Heart left ventricle (tissue), 13 donors: ENCODE results near the gene LY6G5B.

Experiments used
- POLR2A ChIP-seq, 2 donors: fragments of 450-650 bp; IDR thresholded peaks; one replicate each; pipeline ENCODE4 v1.6.1; 2017; ENCODE audit warnings: antibody characterized with exemption in 2 of 2, mild to moderate bottlenecking in 2 of 2, moderate library complexity in 2 of 2
- TF ChIP-seq, protein P1 (sequence below), 12 donors: fragments of 200-600 bp; sonication (generic) in 4 of 12; IDR thresholded peaks; one replicate each; pipeline versions ENCODE4 v1.5.0 to v1.8.0; 2018 to 2022; ENCODE audit warnings: antibody characterized with exemption in 12 of 12, mild to moderate bottlenecking in 5 of 12
- donor health status: ischemic (EF 13 %, LVEDD 7.1; RV severe dilation, severe dysfunction).
- donor health status: DM: no; HTN: yes; CAD: no.
- donor health status: DM: no; HTN: no; CAD: no.
- donor health status: ischemic (EF 25% LVEDD 6.9; RV normal size, moderate dysfunction).
- donor health status: ischemic (EF 25% LVEDD 5.7; RV mildly dilated, moderate dysfunction).
- donor health status: ischemic (EF 35%, LVEDD 5.7; RV mildly dilated, moderate dysfunction).
- donor health status: nonischemic (EF 11% LVEDD 7.7; RV severe dilation, severe dysfunction).
- donor health status: DM: yes; HTN: yes; CAD: no.
- donor health status: PGD.
- donor health status: ischemic (EF 29% LVEDD 5.4; RV normal size, mild dysfunction).
- donor health status: nonischemic (EF 23%, LVEDD 6.1; RV moderate dilation, normal function).

DNA sequence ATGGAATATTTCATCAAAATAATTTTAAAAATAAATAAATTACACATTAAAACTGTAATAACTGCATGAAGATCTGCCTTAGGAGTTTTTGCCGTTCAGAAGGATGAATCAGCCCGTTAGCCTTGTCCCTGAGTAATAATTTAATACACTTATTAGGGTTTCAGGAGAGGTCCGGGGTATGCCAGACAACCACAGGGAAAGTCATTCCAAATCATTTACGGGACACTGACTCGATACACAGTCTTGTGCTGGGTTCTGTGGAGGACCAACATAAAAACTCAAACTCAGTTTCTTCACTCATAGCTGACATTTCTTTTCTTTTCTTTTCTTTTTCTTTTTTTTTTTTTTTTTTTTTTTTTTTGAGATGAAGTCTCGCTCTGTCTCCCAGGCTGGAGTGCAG is 36.2 kb downstream of the LY6G5B start:
- TF ChIP-seq, protein P1, sequence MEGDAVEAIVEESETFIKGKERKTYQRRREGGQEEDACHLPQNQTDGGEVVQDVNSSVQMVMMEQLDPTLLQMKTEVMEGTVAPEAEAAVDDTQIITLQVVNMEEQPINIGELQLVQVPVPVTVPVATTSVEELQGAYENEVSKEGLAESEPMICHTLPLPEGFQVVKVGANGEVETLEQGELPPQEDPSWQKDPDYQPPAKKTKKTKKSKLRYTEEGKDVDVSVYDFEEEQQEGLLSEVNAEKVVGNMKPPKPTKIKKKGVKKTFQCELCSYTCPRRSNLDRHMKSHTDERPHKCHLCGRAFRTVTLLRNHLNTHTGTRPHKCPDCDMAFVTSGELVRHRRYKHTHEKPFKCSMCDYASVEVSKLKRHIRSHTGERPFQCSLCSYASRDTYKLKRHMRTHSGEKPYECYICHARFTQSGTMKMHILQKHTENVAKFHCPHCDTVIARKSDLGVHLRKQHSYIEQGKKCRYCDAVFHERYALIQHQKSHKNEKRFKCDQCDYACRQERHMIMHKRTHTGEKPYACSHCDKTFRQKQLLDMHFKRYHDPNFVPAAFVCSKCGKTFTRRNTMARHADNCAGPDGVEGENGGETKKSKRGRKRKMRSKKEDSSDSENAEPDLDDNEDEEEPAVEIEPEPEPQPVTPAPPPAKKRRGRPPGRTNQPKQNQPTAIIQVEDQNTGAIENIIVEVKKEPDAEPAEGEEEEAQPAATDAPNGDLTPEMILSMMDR (IDR thresholded peaks at IDR 0.05) = no peak
- no peak for TF ChIP-seq POLR2A (IDR thresholded peaks at IDR 0.05)
